Measurements from ENCODE around the gene CACNA1C.

CACNA1C gene

DNA sequence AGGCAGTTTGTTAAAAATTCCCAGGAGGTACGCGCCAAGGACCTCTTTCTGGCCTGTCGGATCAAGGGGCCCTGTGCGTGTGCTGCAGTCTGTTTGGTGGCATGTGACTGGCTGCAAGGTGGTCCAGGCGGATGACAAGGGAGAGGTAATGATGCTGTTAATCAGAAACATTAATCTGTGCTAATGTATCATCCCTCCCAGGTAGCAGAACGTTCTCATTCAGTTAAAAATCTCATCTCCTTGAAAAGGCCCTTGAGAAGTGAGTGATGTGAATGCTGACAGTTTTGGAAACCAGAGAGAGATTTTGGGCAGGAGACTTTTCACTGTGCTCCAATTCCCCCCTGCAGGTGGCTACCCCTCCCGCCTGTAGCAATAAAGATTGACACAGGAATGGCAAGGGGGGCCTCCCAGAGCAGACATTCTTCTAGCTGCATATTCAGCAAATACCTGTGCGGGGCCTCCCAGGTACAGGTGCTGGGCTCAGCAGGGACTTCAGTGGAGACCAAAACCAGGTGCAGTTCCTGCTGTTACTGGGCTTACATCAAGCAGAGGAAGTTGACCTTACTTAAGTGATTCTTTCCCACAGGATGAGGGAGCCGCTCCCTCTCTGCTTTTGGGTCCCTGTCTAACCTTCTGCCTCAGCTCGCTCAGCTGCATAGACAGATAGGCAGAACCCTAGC, 364.8 kb downstream of the CACNA1C start:
- no peak for DNase-seq (ENCODE audit: low spot score)

DNA sequence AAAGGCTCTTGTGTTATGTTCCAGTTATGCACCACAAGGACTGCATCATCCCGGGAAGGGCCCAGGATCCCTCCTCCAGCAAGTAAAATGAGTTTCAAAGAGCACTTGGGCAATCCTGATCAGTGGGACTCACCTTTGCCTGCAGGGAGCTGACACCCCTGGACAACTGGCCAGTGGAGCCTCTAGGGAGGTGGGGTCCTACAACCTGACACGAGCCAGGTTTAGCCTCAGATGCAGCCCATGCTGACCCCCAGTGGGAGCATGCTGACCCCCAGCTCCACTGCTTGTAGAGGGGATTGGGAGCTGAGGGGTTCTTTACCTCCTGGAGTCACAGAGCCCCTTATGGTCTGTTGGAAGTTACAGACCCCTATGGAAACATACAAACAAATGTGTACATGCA, 365.8 kb downstream of the CACNA1C start:
- DNase-seq (ENCODE audit: low spot score), result no peak

DNA sequence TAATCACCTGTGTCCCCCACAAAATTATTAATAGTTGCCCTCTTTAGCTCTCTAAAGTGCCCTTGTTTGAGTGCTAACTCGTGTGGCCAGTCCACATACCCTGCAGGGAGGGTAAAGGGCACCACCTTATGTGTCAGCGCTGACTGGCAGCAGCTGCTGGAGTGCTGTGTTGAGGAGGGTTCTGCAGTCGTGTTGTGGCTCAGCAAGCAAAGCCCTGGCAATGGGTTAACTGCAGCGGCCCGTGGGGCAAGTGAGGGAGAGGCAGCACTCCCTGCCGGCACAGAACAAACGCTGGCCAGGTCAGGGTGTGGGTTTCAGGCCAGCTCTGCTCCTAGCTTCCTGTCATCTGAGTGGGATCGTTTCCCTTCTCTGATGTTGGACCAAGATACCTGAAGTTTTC, 369.8 kb downstream of the CACNA1C start:
- DNase-seq (ENCODE audit: low spot score), result no peak

DNA sequence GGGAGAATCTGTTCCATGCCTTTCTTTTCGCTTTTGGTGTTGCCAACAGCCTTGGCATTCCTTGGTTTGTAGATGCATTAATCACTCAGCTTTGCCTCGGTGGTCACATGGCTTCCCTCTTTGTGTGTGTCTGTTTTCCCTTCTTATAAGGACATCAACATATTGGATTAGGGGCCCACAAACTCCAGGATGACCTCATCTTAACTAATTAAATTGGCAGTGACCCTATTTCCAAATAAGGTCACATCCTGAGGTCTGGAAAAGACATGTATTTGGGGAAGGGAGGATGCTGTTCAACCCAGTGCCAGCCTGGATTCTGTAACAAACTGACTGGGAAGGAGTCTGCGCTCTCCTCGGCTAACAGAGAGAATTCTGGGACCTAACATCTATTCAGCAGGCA, 376.2 kb downstream of the CACNA1C start:
- DNase-seq (ENCODE audit: low spot score), result no peak

GRCh38 chr12:2431810-2432209, 379.0 kb downstream of the CACNA1C start:
- no peak for DNase-seq (ENCODE audit: low spot score)

GRCh38 chr12:2432856-2433255, 380.1 kb downstream of the CACNA1C start:
- no peak for DNase-seq (ENCODE audit: low spot score)

DNA sequence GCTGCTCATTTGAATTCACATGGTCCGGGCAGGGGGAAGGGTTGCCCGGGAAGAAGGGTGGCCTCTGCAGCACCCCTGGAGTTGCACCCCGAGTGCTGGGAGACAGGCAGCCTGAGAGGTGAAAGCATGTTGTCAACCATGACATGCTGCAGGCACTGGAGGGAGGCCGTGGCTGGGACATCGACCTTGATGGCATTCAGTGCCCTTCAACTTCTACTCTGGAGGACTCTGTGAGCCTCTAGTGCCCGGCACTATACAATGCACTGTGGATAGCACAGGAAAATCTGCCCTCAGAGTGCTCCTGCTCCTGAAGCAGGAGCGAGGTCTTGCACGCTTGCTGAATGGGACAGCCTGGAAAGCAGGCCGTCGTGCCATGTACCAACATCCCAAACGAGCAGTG, 382.7 kb downstream of the CACNA1C start:
- DNase-seq (ENCODE audit: low spot score), result no peak

- DNase-seq (ENCODE audit: low spot score), result no peak
These were observed 386.7 kb downstream of the CACNA1C start for GRCh38 chr12:2439332-2440100.

DNA sequence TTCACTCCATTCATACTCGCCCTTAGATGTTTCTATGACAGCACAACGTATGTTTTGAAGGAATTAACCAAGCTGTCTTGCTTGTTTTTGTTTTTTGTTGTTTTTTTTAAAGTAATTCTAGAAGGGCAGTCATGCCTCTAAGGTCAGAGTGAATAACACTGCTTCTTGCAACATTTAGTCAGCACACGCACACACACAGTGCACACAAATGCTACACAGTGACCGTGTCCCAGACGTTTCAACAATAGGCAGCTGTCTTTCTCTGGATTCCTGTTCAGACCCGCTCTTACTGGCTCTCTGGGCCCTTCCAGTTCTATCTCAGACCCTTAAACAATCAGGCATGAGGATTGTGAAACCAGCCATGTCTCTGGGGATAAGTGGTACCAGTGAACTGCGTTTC, 391.0 kb downstream of the CACNA1C start:
- no peak for DNase-seq (ENCODE audit: low spot score)

- no peak for DNase-seq (ENCODE audit: low spot score)
These were observed 393.2 kb downstream of the CACNA1C start for GRCh38 chr12:2445968-2446367.

- no peak for DNase-seq (ENCODE audit: low spot score)
These were observed 395.1 kb downstream of the CACNA1C start for GRCh38 chr12:2447861-2448260.

- DNase-seq (ENCODE audit: low spot score), result no peak
These were observed 396.8 kb downstream of the CACNA1C start for GRCh38 chr12:2449586-2449985.

- DNase-seq (ENCODE audit: low spot score), result no peak
These were observed 397.8 kb downstream of the CACNA1C start for GRCh38 chr12:2450553-2450952.

DNA sequence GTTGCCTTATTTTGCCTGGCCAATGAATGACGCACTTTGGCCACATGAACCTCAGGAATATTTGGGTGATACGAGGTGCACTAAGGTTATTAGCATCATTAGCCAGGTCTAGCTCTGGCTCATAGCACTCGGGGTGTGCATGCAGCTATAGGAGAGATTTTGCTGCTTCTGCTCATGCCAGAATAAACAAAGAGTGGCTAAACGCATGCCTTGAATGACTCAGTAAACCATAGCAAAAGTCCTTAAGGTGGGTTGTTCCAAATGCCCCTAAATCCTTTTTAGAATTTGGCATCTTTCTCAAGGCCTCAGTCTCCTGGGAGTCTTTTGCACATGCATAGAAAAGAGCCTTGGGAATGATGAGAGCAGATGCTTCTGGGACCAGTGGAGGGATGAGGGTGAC, 398.2 kb downstream of the CACNA1C start:
- no peak for DNase-seq (ENCODE audit: low spot score)

DNA sequence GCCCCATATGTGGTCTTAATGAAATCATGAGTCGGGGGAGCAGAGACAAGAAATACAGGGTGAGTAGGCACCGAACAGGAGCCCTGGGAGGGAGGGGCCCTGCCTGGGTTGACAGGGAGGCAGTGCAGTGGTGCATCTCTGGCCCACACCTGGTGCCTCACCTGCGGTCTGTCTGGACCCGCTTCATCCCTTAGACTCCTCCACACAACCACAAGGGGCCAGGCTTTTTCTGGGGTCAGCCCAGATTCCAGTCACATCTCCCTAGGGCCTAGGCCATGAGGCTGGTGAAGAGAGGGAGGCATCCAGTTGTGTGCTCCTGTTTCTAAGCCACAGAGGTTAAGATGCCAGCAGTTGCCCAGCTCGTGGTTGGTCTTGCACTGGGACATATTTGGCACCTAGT, 398.7 kb downstream of the CACNA1C start:
- no peak for DNase-seq (ENCODE audit: low spot score)

DNA sequence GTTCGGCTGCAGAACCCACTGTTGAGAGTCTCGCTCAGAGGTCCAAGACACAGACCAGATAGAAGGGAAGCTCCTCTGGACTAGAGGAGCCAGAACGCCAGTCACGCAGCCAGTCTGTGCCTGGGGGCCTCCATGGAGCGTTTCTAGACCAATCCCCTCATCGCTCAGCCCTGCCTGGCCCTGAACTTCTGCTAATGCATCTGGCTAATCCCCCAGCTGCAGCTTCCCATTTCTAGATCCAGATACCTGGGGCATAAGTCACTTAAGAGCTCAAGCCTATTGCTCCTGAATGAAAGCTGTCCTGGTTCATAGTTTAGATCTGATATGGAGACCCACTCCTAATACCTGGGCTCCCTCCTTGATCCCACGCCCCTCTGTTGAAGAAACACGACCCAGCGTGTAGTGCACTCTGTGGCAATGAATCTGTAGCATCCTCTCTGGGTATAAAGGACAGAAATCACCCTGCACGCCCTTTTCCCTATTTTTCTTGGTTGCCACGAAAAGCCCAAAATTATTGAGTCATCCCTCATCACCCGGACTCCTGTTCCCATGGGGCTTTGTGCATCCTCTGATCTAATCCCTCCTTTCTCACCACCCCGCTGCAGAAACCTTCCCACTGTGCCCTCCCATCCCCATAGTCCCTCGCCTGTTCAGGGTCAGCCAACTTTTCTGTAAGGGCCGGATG, 400.4 kb downstream of the CACNA1C start:
- DNase-seq (ENCODE audit: low spot score), result no peak

- DNase-seq (ENCODE audit: low spot score), result no peak
These were observed 400.9 kb downstream of the CACNA1C start for GRCh38 chr12:2453761-2454090.

GRCh38 chr12:2454601-2455177, 401.9 kb downstream of the CACNA1C start:
- DNase-seq (ENCODE audit: low spot score), result no peak

GRCh38 chr12:2455410-2455809, 402.6 kb downstream of the CACNA1C start:
- DNase-seq (ENCODE audit: low spot score), result no peak

GRCh38 chr12:2456122-2456812, 403.5 kb downstream of the CACNA1C start:
- DNase-seq (ENCODE audit: low spot score), result no peak

DNA sequence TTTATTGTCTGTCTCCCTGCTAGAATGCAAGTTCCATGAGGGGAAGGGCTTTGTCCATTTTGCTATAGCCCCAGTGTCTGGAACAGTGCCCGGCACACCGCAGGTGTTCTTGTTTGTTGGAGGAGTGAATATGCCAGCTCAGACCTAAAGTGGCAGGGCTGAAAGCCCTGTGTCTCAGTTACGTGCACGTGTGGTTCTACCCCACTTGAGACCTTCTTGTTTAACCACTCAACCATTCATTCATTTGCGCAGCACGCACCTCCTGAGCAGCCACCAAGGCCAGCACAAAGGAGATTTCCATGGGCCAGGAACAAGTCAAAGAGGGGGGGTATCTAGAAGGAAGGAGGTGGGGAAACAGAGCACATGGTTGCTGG, 404.0 kb downstream of the CACNA1C start:
- DNase-seq (ENCODE audit: low spot score), result no peak

GRCh38 chr12:2457215-2457932, 404.6 kb downstream of the CACNA1C start:
- no peak for DNase-seq (ENCODE audit: low spot score)

Data from HuH-7 (cell line).